ENCODE measurements around the gene SEMA4A.

The SEMA4A gene

GRCh38 chr1:156160000-156160742, 6.8 kb downstream of the SEMA4A start:
- Histone ChIP-seq H3K27me3 (ENCODE audit: control insufficient read depth in 3 of 3, insufficient read depth in 3 of 3, low read depth in 1 of 3, low read length in 3 of 3) (peaks cover 0 to 7% (median 0%) of the 10 kb centered on the region in 3 experiments), H3K4ac (ENCODE audit: low read length) (peak overlapping the region; percentile 39), H3K23ac (ENCODE audit: low read depth, low read length, poor library complexity) (no peak overlapping the region), H3K14ac (ENCODE audit: low read length) (no peak overlapping the region), H2BK120ac (ENCODE audit: low read depth, low read length) (no peak overlapping the region), H2BK15ac (ENCODE audit: low read length) (peak overlapping the region; percentile 91), H3K27ac (replicated peaks; ENCODE audit: low read length) (peak overlapping the region; percentile 59), H3K9me3 (replicated peaks in 1 of 2; ENCODE audit: control insufficient read depth in 2 of 2, insufficient read depth in 1 of 2, low read depth in 1 of 2, low read length in 2 of 2) (no peaks in the 10 kb centered on the region), H3K4me3 (ENCODE audit: low read length in 2 of 2) (peak overlapping the region; percentile 44 to 81), H2BK12ac (ENCODE audit: low read length) (no peak overlapping the region), H2BK5ac (ENCODE audit: low read length) (no peak overlapping the region), H2AFZ (ENCODE audit: low read length) (peak overlapping the region; percentile 96), H4K8ac (ENCODE audit: low read depth, low read length) (peak overlapping the region; percentile 68), H4K91ac (ENCODE audit: low read depth, low read length, poor library complexity) (no peak overlapping the region), H3K18ac (ENCODE audit: low read length) (peak overlapping the region; percentile 97), H3K36me3 (replicated peaks in 1 of 2; ENCODE audit: control insufficient read depth in 2 of 2, insufficient read depth in 2 of 2, low read length in 2 of 2) (no peaks in the 10 kb centered on the region), H3K4me2 (ENCODE audit: insufficient read depth, low read length, poor library complexity, severe bottlenecking) (peak overlapping the region; percentile 64), H2AK5ac (ENCODE audit: low read depth, low read length) (peak overlapping the region; percentile 12), H3K9ac (ENCODE audit: low read depth, low read length, poor library complexity) (peak overlapping the region; percentile 89), H3K79me1 (ENCODE audit: low read depth, low read length) (no peaks in the 10 kb centered on the region), H3K4me1 (ENCODE audit: control insufficient read depth in 2 of 2, insufficient read depth in 1 of 2, low read depth in 1 of 2, low read length in 2 of 2) (peaks cover 11 to 12% of the 10 kb centered on the region in 2 donors)
- WGBS, 2 donors (ENCODE audit: extremely low coverage in 2 of 2, insufficient read length in 2 of 2, insufficient replicate concordance in 1 of 2): no CpG with 5 or more reads among the region's 13 CpGs
- DNase-seq (ENCODE audit: low spot score): no peak

- peak overlapping the region; percentile 59 for H3K27ac ChIP-seq (replicated peaks; ENCODE audit: low read length)
- no peaks in the 10 kb centered on the region for H3K9me3 ChIP-seq (replicated peaks in 1 of 2; ENCODE audit: control insufficient read depth in 2 of 2, insufficient read depth in 1 of 2, low read depth in 1 of 2, low read length in 2 of 2)
- H2AK5ac ChIP-seq (ENCODE audit: low read depth, low read length): peak overlapping the region; percentile 12
- no peak overlapping the region for H2BK120ac ChIP-seq (ENCODE audit: low read depth, low read length)
- H3K4ac ChIP-seq (ENCODE audit: low read length): no peak overlapping the region
- H2BK15ac ChIP-seq (ENCODE audit: low read length): peak overlapping the region; percentile 94
- no peak overlapping the region for H3K14ac ChIP-seq (ENCODE audit: low read length)
- H3K79me1 ChIP-seq (ENCODE audit: low read depth, low read length): no peaks in the 10 kb centered on the region
- DNase-seq (ENCODE audit: low spot score): peak; percentile 74
- H3K4me2 ChIP-seq (ENCODE audit: insufficient read depth, low read length, poor library complexity, severe bottlenecking): peak overlapping the region; percentile 64
- peak overlapping the region; percentile 44 to 81 for H3K4me3 ChIP-seq (ENCODE audit: low read length in 2 of 2)
- H3K9ac ChIP-seq (ENCODE audit: low read depth, low read length, poor library complexity): peak overlapping the region; percentile 89
- H4K8ac ChIP-seq (ENCODE audit: low read depth, low read length): no peak overlapping the region
- H2AFZ ChIP-seq (ENCODE audit: low read length): peak overlapping the region; percentile 96
- WGBS, 2 donors (ENCODE audit: extremely low coverage in 2 of 2, insufficient read length in 2 of 2, insufficient replicate concordance in 1 of 2): no CpG with 5 or more reads among the region's 22 CpGs
- peak overlapping the region; percentile 97 for H3K18ac ChIP-seq (ENCODE audit: low read length)
- no peak overlapping the region for H2BK5ac ChIP-seq (ENCODE audit: low read length)
- H3K23ac ChIP-seq (ENCODE audit: low read depth, low read length, poor library complexity): peak overlapping the region; percentile 20
- H3K4me1 ChIP-seq (ENCODE audit: control insufficient read depth in 2 of 2, insufficient read depth in 1 of 2, low read depth in 1 of 2, low read length in 2 of 2): peaks cover 11 to 12% of the 10 kb centered on the region in 2 donors
- H2BK12ac ChIP-seq (ENCODE audit: low read length): no peak overlapping the region
- no peaks in the 10 kb centered on the region for H3K36me3 ChIP-seq (replicated peaks in 1 of 2; ENCODE audit: control insufficient read depth in 2 of 2, insufficient read depth in 2 of 2, low read length in 2 of 2)
- peaks cover 0 to 7% (median 0%) of the 10 kb centered on the region in 3 experiments for H3K27me3 ChIP-seq (ENCODE audit: control insufficient read depth in 3 of 3, insufficient read depth in 3 of 3, low read depth in 1 of 3, low read length in 3 of 3)
- no peak overlapping the region for H4K91ac ChIP-seq (ENCODE audit: low read depth, low read length, poor library complexity)
Measured at GRCh38 chr1:156160743-156161171, 7.4 kb downstream of the SEMA4A start.

GRCh38 chr1:156162430-156163037, 9.1 kb downstream of the SEMA4A start:
- H3K23ac ChIP-seq (ENCODE audit: low read depth, low read length, poor library complexity): no peak overlapping the region
- no peaks in the 10 kb centered on the region for H3K79me1 ChIP-seq (ENCODE audit: low read depth, low read length)
- H3K14ac ChIP-seq (ENCODE audit: low read length): no peak overlapping the region
- no peak overlapping the region for H4K91ac ChIP-seq (ENCODE audit: low read depth, low read length, poor library complexity)
- no peak overlapping the region for H3K4me3 ChIP-seq (ENCODE audit: low read length in 2 of 2)
- no peak overlapping the region for H3K9ac ChIP-seq (ENCODE audit: low read depth, low read length, poor library complexity)
- H2AFZ ChIP-seq (ENCODE audit: low read length): peak overlapping the region; percentile 69
- no peak overlapping the region for H3K4me2 ChIP-seq (ENCODE audit: insufficient read depth, low read length, poor library complexity, severe bottlenecking)
- peaks cover 0 to 2% of the 10 kb centered on the region in 2 donors for H3K9me3 ChIP-seq (replicated peaks in 1 of 2; ENCODE audit: control insufficient read depth in 2 of 2, insufficient read depth in 1 of 2, low read depth in 1 of 2, low read length in 2 of 2)
- no peak overlapping the region for H3K18ac ChIP-seq (ENCODE audit: low read length)
- H2BK5ac ChIP-seq (ENCODE audit: low read length): no peak overlapping the region
- no peak for DNase-seq (ENCODE audit: low spot score)
- H2BK12ac ChIP-seq (ENCODE audit: low read length): no peak overlapping the region
- H3K4ac ChIP-seq (ENCODE audit: low read length): no peak overlapping the region
- H2BK120ac ChIP-seq (ENCODE audit: low read depth, low read length): no peak overlapping the region
- no peak overlapping the region for H3K27ac ChIP-seq (replicated peaks; ENCODE audit: low read length)
- peaks cover 0 to 7% (median 0%) of the 10 kb centered on the region in 3 experiments for H3K27me3 ChIP-seq (ENCODE audit: control insufficient read depth in 3 of 3, insufficient read depth in 3 of 3, low read depth in 1 of 3, low read length in 3 of 3)
- H4K8ac ChIP-seq (ENCODE audit: low read depth, low read length): no peak overlapping the region
- H3K4me1 ChIP-seq (ENCODE audit: control insufficient read depth in 2 of 2, insufficient read depth in 1 of 2, low read depth in 1 of 2, low read length in 2 of 2): peaks cover 11 to 12% of the 10 kb centered on the region in 2 donors
- H3K36me3 ChIP-seq (replicated peaks in 1 of 2; ENCODE audit: control insufficient read depth in 2 of 2, insufficient read depth in 2 of 2, low read length in 2 of 2): no peaks in the 10 kb centered on the region
- WGBS, 2 donors (ENCODE audit: extremely low coverage in 2 of 2, insufficient read length in 2 of 2, insufficient replicate concordance in 1 of 2): no CpG with 5 or more reads among the region's 5 CpGs
- H2AK5ac ChIP-seq (ENCODE audit: low read depth, low read length): peak overlapping the region; percentile 20
- H2BK15ac ChIP-seq (ENCODE audit: low read length): no peak overlapping the region

- Histone ChIP-seq H4K8ac (ENCODE audit: low read depth, low read length) (no peak overlapping the region), H3K4me1 (ENCODE audit: control insufficient read depth in 2 of 2, insufficient read depth in 1 of 2, low read depth in 1 of 2, low read length in 2 of 2) (peaks cover 11 to 12% of the 10 kb centered on the region in 2 donors), H2BK15ac (ENCODE audit: low read length) (no peak overlapping the region), H3K79me1 (ENCODE audit: low read depth, low read length) (no peaks in the 10 kb centered on the region), H3K14ac (ENCODE audit: low read length) (no peak overlapping the region), H2AFZ (ENCODE audit: low read length) (no peak overlapping the region), H2BK120ac (ENCODE audit: low read depth, low read length) (no peak overlapping the region), H3K23ac (ENCODE audit: low read depth, low read length, poor library complexity) (no peak overlapping the region), H3K27ac (replicated peaks; ENCODE audit: low read length) (no peak overlapping the region), H2BK12ac (ENCODE audit: low read length) (no peak overlapping the region), H3K9me3 (replicated peaks in 1 of 2; ENCODE audit: control insufficient read depth in 2 of 2, insufficient read depth in 1 of 2, low read depth in 1 of 2, low read length in 2 of 2) (peaks cover 0 to 5% of the 10 kb centered on the region in 2 donors), H2BK5ac (ENCODE audit: low read length) (no peak overlapping the region), H3K27me3 (ENCODE audit: control insufficient read depth in 3 of 3, insufficient read depth in 3 of 3, low read depth in 1 of 3, low read length in 3 of 3) (peaks cover 0 to 7% (median 0%) of the 10 kb centered on the region in 3 experiments), H3K4me2 (ENCODE audit: insufficient read depth, low read length, poor library complexity, severe bottlenecking) (no peak overlapping the region), H3K36me3 (replicated peaks in 1 of 2; ENCODE audit: control insufficient read depth in 2 of 2, insufficient read depth in 2 of 2, low read length in 2 of 2) (no peaks in the 10 kb centered on the region), H3K4me3 (ENCODE audit: low read length in 2 of 2) (no peak overlapping the region), H3K4ac (ENCODE audit: low read length) (no peak overlapping the region), H3K18ac (ENCODE audit: low read length) (no peak overlapping the region), H2AK5ac (ENCODE audit: low read depth, low read length) (no peak overlapping the region), H3K9ac (ENCODE audit: low read depth, low read length, poor library complexity) (no peak overlapping the region), H4K91ac (ENCODE audit: low read depth, low read length, poor library complexity) (no peak overlapping the region)
- WGBS, 2 donors (ENCODE audit: extremely low coverage in 2 of 2, insufficient read length in 2 of 2, insufficient replicate concordance in 1 of 2): no CpG with 5 or more reads among the region's 1 CpG
- no peak for DNase-seq (ENCODE audit: low spot score)
Measured at GRCh38 chr1:156163712-156164111, 10.3 kb downstream of the SEMA4A start.
